Stimulated activated CD8-positive, alpha-beta memory T cell treated with anti-CD3 and anti-CD28 coated beads, Interleukin-7, amount 100 ng/mL, for 24 hours (primary cell): Measurements from ENCODE around the gene CBX3.
A peak's percentile ranks its signal among the peaks of the same experiment; 100 is the strongest.
"Not testable (repeated sequence)": the region's sequence is repeated elsewhere in the genome, so short reads cannot be mapped to it uniquely, and the experiment has no call there.

Source experiments
- DNase-seq: peaks from one replicate; pipeline ENCODE4 v3.0.0-alpha.2; 2020; ENCODE audit warnings: low read depth

The CBX3 gene

DNA sequence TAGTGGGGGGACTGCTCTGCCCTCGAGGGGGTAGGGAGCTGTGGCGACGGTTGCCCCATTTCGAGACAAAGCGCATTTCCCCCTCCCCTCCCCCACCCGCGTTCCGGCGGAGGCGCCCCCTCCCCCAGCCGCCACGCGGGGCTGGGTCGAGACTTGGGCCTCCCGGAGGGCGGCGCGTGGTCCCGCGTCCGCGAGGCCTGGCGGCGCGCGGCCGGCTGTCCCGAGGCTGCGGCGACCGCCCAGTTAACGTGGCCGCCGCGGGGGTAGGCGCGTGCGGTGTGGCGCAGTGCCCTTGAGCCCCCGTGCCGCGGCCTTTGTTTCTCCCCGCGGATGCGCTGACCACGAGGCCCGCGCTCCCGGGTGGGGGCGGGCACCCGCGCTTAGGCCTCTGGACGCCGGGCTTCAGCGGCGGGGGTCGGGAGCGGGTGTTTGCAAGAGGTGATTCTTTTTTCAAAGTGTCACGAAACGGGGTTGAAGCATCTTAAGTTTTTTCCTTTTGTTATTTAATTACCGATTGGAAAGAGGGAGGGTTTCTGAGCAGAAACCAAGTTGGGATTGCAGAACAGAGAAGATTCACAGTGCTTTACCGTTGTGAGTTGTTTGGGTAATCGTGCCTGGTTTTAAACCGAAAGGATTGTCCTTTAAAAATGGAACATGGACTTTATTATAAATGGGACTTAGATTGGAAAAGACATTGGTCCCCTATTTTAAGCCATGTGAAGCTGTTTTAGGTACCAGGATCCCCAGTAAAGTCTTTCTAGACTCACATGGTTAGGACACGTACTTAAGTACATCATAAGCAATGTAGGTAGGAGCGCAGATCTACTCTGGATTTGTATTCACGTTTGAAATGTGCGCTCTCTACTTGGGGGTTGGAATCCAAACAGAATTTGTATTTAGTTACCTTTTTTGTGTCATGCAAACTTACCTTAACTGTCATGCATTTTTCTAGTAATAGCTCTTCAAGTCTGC is 760 bp downstream of the CBX3 start:
- DNase-seq = peak; percentile 23

GRCh38 chr7:26203016-26203415 is 1.5 kb downstream of the CBX3 start:
- DNase-seq = no peak

- no peak for DNase-seq
Measured at GRCh38 chr7:26208040-26208439, 6.5 kb downstream of the CBX3 start.

DNA sequence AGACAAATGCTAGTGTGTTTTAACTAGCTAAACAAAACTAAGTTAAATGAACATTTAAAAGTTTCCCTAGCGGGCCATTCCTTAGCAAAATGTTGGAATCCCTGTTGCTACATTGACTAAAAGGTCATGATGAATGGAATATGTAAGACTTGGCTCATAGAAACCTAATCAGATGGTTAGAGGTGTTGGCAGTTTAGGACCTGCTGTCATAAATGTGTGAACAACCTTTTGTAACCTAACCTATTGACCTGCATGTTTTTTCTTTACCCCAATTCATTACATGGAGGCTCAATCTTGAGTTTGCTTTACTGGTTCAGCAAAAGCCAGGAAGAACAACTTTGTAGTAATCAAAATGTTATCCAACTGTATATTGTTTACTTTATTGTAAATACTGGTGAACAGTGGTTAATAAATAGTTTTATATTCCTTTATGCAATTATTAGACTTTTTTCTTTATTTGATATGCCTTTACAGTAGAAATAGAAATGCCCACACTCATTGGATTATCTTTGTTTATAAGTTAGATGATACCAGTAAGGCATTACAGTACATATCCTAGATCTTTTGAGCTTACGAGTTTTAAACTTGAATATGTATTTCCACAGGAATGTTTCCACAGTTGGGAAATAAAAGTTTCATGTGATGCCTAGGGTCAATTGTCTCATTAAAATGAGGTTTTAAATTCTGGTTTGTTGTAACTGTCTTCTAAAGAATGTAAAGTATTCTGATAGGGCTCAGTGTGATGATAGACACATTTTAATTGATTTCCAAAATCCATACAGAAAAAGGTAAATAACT is 11.6 kb downstream of the CBX3 start:
- no peak for DNase-seq

DNA sequence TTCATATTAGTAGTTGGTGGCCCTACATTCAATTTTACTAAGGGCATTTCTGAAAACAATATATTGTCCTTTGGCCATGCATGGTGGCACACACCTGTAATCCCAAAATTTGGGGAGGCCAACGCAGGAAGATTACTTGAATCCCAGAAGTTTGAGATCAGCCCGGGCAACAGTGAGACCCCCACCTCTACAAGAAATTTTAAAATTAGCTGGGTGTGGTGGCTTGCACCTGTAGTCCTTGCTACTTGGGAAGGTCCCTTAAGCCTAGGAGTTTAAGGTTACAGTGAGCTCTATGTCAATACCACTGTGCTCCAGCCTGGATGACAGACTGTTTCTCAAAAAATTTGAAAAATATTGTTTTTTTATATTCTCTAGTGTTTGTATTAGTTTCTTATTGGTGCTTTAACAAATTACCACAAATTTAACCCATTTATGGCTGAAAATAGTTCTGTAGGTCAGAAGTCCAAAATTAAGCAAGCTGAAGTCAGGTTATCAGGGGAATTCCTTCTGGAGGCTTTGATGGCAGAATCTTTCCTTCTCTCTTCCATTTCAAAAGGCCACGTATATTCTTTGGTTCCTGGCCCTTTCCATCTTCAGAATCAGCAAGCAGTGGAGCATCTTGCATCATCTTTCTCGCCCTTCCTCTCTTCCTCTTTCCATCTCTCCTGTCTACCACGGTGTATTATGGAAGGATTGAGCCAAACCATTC is 12.4 kb downstream of the CBX3 start:
- DNase-seq = no peak

DNA sequence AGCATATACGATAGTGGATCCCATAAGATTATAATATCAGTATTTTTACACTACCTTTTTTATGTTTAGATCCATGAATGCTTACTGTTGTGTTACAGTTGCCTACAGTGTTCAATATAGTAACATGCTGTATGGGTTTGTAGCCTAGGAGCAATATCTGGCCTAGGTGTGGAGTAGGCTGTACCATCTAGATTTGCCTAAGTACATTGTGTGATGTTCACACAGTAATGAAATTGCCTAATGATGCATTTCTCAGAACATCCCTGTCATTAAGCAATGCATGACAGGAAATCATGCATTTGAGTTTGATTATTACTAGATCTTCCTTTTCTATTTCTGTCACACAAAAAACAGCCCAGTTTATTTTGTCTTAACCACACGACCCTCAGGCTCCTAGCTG is 14.5 kb downstream of the CBX3 start:
- DNase-seq = no peak

GRCh38 chr7:26224359-26224758 is 22.8 kb downstream of the CBX3 start:
- no peak for DNase-seq

DNA sequence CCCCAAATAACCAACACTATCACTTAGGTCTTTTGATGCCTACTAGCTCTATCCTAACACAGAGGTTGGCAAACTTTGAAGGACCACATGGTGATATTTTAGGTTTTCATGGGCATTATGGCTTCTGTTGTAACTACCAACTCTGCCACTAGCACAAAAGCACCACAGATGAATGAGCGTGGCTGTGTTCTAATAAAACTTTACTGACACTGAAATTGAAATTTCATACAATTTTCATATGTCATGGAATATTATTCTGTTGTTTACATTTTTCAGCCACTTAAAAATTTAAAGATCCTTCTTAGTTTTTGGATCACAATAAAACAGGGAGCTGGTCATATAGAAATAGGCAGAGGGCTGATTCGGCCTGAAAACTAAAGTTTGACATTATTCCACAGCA is 26.4 kb downstream of the CBX3 start:
- DNase-seq = no peak

DNA sequence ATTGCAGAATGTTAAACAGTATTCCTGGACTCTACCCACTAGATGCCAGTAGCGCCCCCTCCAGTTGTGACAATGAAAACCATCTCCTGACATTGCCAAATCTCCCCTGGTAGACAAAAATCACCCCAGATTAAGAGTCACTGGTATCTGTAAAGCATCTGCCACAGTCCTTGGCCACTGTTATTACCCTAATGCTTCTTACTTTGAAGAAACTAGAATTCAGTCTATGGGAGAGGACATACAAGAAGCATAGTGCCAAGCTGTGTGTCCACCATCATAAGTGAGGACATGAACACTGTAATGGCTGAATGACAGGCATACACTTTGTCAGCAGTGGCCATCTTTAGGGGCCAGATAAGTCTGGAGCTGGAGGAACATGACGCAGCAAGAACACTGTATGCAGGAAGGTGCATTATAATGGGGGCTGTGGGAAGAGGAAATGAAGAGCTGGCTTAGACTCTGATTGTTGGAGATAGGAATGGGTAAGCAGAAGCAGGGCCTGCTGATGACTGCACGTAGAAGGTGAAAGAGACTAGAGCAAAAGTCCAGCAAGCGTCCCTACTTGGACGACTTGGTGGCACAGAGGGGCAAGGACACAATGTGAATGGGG is 32.5 kb downstream of the CBX3 start:
- no peak for DNase-seq

DNA sequence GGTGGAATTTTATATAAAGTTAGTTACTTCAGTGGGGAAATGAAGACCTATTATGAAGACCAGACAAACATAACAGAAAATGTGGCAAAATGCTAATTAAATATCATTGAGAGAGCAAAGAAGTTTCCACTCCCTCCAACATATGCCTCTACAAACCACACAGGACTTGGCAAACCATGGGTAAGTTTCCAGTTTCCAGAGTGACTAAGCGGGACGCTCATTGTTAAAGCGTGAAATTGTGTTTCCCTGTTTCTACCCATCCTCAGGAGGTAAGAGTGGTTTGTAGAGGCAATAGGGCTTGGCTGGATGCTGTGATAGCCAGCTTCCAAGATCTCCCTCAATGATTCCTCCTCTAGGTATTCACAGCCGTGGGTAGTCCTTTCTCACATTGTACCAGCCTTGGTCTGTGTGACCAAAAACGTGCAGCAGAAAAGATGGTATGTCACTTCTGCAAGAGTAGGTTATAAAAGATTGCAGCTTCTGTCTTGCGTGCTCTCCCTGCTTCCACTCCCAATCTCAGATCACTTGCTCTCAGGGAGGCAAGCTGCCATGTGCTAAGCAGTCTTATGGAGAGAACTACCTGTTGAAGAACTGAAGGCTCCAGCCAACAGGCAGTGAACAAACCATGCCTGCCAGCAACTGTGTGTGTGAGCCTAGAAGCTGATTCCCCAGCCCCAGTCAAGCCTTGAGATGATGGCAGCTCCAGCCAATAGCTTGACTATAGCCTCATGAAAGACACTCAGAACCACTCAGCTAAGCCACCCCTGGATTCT is 35.7 kb downstream of the CBX3 start:
- DNase-seq = no peak

GRCh38 chr7:26238032-26238431 is 36.5 kb downstream of the CBX3 start:
- DNase-seq = no peak

GRCh38 chr7:26245150-26245549 is 43.6 kb downstream of the CBX3 start:
- no peak for DNase-seq

- no peak for DNase-seq
Measured at GRCh38 chr7:26250239-26250638, 48.7 kb downstream of the CBX3 start.

GRCh38 chr7:26261866-26262265 is 60.3 kb downstream of the CBX3 start:
- not testable (repeated sequence) for DNase-seq
